Globus pallidus (tissue), 1 donor: ENCODE results near the gene ERO1B.

Source experiments
- DNase-seq: peaks from one replicate; pipeline ENCODE4 v3.0.0-alpha.2; 2015; ENCODE audit warnings: low spot score

ERO1B gene

GRCh38 chr1:236301080-236301957 is 19.6 kb upstream of the ERO1B start:
- no peak for DNase-seq

- DNase-seq = no peak
These were observed 15.4 kb upstream of the ERO1B start for GRCh38 chr1:236297161-236297560.

- no peak for DNase-seq
These were observed 10.7 kb upstream of the ERO1B start for GRCh38 chr1:236292425-236292824.

- DNase-seq = no peak
These were observed 7.9 kb upstream of the ERO1B start for GRCh38 chr1:236289492-236290131.

- DNase-seq = no peak
These were observed 6.8 kb upstream of the ERO1B start for GRCh38 chr1:236288620-236288976.

GRCh38 chr1:236287757-236288619 is 6.2 kb upstream of the ERO1B start:
- DNase-seq = no peak

- DNase-seq = no peak
These were observed 5.6 kb upstream of the ERO1B start for GRCh38 chr1:236287356-236287755.

GRCh38 chr1:236284291-236284721 is 2.5 kb upstream of the ERO1B start:
- DNase-seq = no peak

GRCh38 chr1:236282719-236283118 is 961 bp upstream of the ERO1B start:
- no peak for DNase-seq

GRCh38 chr1:236282425-236282716 is 613 bp upstream of the ERO1B start:
- no peak for DNase-seq

GRCh38 chr1:236281198-236281653 is 532 bp downstream of the ERO1B start:
- DNase-seq = peak; percentile 28

GRCh38 chr1:236280438-236281197 is 1.1 kb downstream of the ERO1B start:
- DNase-seq = no peak

GRCh38 chr1:236275586-236275985 is 6.2 kb downstream of the ERO1B start:
- DNase-seq = no peak

- no peak for DNase-seq
These were observed 6.7 kb downstream of the ERO1B start for GRCh38 chr1:236275061-236275460.

- DNase-seq = no peak
These were observed 8.4 kb downstream of the ERO1B start for GRCh38 chr1:236273358-236273757.

- no peak for DNase-seq
These were observed 12.3 kb downstream of the ERO1B start for GRCh38 chr1:236269439-236269838.

GRCh38 chr1:236261898-236262297 is 19.9 kb downstream of the ERO1B start:
- DNase-seq = no peak

GRCh38 chr1:236261033-236261432 is 20.7 kb downstream of the ERO1B start:
- no peak for DNase-seq

GRCh38 chr1:236259043-236259442 is 22.7 kb downstream of the ERO1B start:
- no peak for DNase-seq

GRCh38 chr1:236258114-236258622 is 23.6 kb downstream of the ERO1B start:
- no peak for DNase-seq

- DNase-seq = no peak
These were observed 24.5 kb downstream of the ERO1B start for GRCh38 chr1:236257216-236257615.
